ENCODE measurements around the gene SLIT1.

Gene SLIT1

DNA sequence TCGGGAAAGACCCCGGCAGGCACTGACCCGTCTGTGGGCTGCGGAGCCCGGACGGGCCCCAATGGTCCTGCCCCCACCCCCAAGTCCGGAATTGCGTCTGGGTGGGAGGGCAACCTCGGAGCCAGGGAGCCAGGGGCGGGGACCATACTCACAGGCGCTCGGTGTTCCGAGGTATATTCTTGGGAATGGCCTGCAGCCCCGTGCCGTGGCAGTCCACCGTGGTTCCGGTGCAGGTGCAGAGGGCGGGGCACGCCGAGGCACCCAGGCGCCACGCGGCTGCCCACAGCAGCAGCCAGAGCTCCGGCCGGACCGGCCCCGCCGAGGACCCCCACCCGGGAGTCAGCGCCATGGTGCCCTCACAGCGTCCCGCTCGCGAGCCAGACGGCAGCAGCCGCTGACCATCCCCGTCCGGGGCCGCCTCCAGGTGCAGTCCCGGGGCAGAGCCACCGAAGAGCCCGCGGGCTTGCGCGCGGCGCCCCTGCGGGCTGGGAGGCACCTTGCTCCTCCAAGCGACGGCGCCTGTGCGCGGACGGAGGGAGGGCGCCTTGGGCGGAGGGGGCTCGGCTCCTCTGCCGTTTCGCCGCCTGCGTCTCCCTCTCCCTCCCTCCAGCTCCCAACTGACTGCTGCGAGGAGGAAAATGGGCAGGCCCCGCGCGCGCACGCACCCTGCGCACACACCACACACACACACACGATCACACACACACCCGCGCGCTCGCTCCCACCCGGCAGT lies at the start of gene SLIT1:
TSS of gene SLIT1 (minus strand) at position 634 of the 733 bp plus-strand sequence. CDS start at position 349, 285 bp downstream.
- FAIRE-seq, result no peak

DNA sequence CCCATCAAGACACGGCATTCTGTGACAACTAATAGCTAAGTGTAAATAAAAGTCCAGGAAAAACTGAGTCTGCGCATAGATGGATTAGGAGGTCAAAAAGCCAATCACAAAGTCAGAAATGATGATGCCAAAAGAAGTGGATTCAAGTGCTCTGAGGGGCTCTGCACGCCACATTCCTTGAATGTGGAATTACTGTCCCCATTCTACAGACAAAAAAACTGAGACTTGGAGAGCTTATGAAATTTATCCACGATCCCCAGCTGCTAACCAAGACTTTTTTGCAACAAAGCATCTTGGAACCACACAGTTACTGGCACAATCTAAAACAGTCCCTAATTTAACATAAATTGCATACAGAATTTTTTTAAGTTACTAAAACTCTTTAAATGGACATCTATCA lies 49.6 kb upstream of the SLIT1 start:
- FAIRE-seq, result no peak

DNA sequence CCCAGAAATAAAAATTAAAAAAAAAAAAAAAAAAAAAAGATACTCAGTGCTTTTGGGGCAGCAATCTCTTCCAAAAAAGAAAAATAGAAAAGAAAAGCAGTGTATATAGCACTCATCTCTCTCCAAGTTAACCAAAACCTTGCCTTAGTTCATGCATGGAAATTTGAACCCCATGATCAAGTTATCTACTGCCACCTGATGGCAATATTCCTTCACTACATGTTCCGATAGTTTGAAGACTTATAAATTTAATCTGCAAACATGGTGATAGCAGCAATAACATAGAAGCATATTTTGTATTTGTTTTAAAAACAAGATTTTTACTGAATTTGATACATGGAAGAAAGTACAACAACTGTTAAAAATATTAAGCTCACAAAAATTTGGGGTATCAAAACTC lies 48.6 kb upstream of the SLIT1 start:
- FAIRE-seq, result peak; percentile 78

DNA sequence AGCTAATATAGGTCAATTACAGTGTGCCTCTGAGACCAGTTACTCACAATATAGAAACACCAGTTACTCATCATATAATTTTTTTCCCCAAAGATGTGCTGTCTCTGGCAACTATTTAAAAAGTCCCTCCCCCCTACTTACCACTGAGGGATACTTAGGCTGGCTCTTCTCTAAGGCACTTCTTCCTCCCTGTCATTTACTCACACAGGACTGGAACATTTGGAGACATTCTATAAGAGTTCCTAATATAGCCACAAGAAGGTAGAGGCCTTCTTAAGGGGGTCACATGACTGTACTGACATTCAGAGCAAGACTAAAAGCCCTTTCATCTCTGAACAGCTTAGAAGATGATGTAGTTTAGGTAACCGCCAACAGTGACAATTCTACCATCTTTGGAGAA lies 44.4 kb upstream of the SLIT1 start:
- no peak for FAIRE-seq

DNA sequence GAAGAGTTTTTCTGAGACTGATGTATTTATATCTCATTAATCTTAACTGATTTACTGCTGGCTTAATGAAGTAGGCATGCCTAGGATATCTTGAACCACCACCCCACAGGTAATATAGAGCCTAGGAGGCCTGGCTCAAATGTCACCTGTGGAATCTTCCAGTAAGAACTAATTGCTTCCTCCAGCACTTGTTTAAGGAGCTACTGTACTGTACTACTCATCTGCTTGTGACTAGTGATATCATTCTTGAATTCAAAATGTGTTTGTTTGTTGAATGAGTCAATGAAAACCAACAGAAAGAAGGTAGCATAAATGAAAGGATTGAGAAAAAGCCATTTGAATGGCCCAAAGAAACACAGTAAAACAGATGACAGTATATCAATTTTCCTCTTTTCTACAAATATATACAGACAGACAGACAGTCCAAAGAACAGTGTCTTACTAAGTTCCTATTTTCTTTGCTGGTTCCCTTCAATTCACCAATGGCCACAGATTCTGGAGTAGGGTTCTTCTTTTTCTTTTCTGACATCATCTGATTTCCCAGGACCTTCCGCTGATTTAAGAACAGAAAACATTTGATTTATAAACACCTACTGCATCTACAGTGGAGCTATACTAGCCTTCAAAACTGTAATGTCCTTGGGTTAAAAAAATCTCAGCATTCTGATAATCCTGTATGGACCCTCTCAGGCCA lies 43.7 kb upstream of the SLIT1 start:
- no peak for FAIRE-seq

DNA sequence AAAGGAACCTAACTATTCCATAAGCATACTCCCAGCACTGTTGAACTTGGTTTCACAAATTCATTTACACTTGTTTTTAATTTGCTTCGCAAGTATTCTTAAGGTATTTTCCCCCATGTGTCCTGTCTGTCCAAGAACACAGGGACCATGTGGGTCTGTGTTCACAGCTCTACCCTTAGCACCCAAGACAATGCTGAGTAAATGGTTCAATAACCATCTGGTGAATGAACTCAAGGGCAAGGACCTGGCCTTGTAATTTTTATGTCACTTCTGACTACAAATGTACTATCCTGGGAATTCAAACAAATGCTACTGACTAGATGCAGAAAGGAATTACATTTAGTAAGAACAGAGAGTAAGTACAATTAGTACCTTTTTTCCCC lies 43.0 kb upstream of the SLIT1 start:
- no peak for FAIRE-seq

DNA sequence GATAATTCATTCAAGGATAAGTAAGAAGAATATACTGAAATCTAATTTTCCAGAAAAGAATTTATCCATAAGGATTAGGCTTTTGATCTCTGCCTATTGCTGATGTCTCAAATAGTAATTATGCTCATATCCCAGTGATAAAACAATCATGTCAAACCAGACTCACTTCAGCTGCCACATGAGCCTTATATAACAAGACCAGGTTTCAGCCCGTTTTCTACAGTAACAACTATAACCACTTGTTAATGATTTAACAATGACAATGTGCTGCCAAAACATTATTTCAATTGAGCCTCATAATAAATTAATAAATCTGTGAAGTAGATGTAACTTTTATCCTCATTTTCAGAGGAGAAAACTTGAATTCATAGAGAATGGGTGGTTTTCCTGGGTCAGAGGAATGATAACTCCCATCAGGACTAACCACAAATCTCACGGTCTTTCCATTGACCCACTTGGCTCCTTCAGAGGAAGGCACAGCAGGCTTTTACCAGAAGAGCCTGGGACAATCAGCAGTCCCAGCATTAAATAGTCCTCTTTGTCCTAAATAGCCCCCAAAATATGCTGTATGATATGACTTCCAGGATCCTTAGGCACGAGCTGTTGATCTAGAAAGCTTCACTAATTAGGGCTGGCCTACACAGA lies 42.5 kb upstream of the SLIT1 start:
- FAIRE-seq, result no peak

DNA sequence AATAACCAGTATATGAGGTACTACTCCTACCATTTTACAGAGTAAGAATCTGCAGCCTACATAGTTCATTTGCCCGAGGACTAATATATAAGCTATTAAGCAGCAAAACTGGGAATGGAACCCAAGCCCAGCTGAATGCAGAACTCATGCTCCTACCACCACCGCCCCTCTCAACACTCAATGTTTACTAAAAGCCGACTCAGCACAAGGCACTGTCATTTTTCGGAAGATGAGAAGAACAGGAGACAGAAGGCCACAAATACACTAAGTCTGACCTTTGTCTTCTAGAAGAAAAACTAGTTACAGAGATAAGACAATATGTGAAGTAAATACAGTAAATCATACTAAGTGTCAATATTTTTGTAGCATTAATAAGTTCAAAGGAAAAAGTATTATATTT lies 40.6 kb upstream of the SLIT1 start:
- FAIRE-seq, result no peak

DNA sequence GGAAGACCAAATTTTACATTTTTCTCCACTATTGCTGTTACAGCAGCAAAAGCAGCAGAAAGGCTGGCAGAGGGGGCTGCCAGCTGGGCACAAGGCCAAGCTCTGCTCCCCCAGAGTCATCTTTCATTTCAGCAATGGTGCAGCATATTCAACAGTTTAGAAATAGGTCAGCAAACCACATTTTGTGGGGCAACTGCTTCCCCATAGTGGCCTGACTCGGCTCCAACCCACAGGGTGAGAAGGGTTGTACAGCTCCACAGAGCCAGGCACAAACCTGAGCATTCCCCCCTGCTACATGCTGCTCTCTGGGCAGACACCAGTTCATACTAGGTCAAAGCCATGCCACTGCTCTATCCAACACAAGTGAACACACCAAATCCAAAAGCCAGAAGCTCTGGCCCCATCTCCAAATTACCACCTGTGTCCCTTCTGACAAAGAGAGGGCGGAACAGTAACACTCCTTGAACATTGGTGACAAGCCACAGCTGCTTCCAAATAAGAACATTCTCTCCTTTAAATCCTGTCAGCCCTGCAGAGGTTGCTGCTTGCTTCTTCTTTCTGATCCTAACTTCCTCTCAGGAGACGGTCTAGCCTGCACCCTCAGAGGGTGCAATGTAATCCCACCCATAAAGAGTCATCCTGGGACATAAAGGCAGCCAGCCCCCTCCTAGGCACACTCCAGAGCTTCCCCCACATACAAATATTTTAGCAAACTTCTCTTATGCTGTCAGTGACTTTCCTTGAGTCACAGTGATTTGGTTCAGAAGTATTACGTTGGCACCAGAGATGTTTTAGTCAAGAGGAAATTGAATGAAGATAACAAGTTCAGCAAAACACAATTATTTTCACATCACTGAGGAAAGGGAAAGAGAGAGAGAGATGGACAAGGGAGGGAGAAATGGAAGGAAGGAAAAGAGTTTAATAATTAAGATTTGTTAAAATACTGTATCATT lies 39.0 kb upstream of the SLIT1 start:
- no peak for FAIRE-seq

DNA sequence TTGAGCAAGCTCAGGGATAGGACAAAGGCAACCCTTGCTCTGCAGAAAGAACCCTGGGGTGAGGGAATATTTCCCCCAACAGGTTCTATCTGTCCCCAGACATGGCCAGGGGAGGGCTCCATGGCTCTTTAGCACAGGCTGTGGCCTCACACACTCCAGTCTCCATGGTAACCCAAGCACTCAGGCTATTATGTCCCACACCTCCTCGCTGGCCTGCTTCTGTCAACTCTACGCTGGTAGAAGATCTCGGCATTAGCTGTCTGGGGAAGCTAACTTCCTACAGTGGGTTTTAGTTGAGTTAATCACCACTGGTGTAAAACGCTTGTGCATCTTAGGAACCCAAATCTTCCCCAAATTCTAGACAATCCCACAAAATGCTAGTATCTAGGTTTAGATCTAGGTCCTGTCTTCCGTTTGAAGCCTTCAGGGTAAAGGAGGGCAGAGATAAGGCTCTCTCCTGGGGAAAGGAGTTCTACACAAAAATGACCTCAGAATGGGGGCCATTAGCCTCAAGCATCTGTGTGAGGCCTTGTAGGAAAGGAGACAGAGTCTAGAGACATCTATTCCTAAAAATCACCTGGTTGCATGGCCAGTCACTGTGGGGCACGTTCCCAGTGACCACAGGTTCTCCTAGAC lies 36.7 kb upstream of the SLIT1 start:
- no peak for FAIRE-seq

DNA sequence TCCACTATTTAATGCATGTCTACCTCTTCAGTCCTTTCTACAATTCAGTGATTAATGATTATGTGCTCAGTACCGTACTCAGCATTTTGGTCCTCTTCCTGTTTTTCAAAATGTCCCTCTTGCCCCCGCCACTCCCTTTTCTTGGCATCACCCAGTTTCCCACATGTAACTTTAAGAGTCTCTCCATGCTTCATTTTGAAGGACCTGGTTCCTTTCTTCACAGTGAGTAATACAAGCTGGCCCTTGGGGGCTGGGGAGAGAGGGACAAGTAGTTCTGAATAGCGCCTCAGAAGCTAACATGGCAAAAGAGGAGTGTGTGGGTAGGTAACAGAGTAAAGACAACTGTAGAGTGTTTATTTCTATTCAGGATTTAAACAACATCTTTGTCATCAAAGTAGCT lies 34.6 kb upstream of the SLIT1 start:
- no peak for FAIRE-seq

DNA sequence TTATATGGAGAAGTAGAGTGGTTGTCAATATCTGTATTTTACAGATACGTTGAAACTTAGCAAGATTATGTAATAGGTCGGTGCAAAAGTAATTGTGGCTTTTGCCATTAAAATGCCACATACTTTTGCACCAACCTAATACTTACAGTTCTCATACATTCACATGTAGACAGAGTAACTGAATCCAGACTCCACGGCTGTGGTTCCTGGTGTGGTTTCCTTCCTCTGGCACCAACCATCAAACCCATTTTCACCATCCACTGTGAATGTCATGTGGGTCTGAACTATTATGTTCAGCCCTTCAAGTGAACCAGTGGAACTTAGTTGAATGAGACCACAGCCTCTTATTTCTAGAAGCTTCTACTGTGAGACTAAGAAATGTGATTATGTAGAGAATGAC lies 31.5 kb upstream of the SLIT1 start:
- FAIRE-seq, result no peak

DNA sequence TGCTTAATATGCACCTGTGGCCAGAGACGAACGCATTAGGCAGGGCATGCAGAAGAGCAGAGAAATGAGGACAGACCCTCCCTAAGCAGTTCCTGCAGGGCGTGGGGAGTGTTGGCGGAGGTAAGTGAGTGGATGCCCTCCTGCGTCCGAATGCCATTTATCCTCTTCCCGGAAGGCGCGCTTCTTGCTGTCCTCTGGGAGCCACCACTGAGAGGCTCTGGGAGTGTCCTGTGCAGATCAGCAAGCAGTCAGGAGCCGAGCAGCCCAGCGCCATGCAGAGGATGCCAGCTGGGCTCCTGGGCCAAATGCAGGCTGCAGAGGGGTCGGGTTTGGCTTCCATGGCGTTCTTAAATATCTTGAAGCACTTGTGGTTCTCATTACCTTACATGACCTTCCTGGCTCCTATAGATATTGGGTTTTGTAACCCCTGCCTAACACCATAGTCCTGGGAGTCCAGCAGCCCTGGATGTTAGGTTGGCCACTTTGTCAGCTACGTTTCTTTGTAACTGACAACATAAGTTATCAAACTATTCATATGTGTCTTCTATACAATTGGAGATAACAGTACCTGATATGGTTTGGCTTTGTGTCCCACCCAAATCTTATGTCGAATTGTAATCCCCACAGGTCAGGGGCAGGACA lies 30.0 kb upstream of the SLIT1 start:
- no peak for FAIRE-seq

DNA sequence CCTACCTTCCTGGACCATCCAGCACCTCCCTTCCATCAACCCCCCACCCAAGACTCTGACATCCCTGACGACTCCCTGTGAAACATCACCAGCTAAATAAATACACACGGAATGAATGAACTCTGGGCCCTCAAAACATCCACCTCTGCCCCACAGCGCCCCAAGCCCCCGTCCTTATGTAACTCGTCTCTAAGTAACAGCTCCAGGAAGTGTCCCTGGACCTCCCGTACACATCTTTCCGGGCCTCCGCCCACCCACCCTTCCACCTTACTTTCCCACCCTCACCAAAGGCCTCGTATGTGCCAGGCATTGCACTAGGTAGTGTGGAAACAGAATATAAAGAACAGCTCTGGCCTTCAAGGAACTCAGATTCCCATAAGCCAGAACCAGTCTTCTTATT lies 27.7 kb upstream of the SLIT1 start:
- FAIRE-seq, result no peak

DNA sequence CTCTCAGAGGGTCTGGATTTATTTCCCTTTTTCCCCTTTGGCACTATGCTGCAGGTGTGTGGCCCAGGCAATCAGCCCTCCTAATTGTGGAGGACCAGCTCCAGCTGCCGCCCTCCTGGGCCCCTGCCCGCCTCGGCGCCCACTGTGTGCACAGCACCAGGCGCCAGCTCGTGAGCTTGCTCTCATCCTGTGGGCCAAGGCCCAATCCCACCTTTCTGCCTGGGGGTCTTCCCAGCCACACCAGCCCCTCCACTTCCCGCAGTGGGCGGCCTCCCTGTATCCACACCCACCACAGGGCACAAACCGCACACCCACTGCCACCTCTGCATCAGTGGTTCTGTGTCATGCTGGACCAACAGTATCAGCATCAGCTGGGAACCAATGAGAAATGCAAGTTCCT lies 25.5 kb upstream of the SLIT1 start:
- no peak for FAIRE-seq

DNA sequence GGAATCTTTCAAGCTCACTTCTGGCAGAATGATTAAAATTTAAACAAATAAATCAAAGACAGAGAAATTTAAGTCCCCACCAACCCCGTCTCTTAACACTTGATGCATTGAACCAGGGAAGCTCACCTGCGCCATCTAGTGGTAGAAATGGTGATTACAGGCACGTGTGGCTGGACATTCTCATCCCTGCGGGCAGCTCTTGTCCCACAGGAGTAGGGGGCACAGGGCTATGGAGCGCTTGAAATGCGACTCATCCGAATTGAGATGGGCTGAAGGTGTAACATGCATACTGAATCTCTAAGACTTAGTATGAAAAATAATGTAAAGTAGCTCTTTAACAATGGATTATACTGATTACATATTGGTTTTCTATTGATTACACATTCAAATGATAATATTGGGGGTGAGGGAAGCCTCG lies 24.8 kb upstream of the SLIT1 start:
- FAIRE-seq, result no peak

DNA sequence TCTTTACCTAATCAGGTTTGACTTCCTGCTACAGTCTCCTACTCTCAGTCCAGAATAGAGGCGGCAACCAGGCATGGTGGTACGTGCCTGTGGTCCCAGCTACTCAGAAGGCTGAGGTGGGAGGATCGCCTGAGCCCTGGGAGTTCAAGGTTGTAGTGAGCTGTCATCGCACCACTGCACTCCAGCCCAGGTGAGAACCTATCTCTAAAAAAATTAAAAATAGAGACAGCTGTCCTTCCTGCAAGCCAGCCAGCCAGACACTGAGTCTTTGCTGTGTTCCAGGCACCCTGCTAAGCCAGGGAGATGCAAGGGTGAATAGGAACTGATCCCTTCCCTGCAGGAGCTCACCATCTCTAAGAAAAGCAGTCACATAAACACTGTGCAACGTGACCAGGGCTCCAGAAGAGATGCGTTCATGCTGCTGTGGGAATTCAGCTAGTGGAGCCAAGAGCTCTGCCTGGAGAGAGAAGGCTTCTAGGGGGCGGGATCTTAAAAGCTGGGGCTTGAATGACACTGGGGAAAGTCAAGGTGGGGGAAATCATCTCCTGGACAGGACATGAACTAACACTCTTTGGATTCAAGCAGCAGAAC lies 22.1 kb upstream of the SLIT1 start:
- FAIRE-seq, result no peak

DNA sequence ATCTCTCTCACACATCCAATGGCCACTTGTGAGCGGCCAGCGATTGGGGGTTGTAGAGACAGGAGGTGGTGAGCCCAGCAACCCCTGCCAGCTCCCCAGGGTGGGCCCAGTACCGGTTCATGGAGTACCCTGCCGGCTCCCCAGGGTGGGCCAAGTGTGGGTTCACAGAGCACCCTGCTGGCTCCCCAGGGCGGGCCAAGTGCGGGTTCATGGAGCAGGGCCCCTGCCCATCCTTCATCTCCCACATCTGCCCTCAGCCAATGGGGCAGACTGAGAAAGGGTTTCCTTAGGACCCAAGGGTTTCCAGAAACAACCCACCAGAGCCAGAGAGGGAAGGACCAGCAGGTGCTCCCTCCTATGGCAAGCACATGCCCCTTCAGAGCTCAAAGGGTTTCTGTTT lies 21.4 kb upstream of the SLIT1 start:
- no peak for FAIRE-seq

DNA sequence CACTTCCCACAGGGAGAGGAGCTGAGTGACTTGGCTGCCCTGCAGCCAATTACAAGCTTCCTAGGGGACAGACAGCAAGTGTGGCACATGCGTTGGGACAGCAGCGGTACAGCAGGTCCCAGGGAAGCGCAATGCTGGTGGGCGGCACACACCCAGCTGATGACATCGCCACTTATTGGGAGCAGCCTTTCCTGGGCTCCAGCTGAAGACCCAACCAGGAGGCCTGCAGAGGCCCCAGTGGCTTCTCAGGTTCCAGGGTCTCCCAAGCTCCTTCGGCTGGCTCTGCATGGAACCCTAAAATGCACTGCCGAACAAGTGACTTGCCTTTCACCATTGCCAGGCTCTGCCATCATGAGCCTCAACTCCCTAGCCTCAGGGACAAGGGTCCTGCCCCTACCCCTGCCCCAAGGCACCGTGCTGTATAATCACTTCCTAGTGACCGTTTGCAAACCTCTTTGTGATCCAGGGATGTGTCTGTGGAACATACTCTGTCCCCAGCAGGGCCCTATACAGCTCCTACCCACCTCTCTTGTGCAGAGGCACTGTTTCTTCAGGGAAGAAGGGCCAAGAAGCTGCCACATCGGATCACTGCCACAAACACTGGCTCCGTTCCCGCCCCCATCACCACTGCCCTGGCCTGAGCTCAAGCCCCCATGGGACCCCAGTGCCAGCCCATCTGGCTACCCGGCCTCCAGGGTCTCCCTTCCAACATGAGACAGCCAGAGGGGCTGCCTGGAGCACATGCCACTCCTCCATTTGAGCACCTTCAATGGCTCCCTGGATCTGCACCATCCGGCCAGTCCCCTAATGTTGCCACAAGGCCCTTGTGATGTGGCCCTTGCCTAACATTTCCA lies 19.3 kb upstream of the SLIT1 start:
- FAIRE-seq, result no peak

DNA sequence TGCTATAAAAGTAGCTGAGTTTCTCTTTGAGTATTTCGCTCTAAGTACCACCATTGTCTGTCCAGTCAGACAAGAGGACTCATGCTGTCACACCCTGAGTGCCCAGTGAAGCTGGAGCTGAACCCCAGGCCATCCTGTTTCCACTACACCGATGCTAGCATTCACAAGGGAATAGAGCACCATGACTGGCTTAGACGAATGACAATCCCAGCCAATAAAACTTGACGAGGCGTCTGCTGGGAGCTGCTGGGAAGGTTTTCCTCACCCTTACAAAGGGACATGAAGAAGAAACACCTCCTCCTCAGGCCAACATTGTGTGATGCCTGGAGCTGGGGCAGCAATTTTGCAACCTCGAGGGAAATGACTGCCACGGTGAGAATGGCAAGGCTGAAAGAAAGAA lies 17.5 kb upstream of the SLIT1 start:
- FAIRE-seq, result no peak

DNA sequence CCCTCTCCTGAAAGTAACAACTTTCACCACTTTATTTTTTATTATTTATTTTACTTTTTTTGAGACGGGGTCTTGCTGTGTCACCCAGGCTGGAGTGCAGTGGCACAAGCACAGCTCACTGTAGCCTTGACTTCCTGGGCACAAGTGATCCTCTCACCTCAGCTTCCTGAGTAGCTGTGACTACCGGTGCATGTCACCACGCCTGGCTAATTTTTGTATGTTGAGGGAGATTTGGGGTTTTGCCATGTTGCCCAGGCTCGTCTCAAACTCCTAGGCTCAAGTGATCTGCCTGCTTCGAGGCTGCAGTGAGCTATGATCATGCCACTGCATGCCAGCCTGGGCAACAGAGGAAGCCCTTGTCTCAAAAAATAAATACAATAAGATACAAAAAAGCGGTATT lies 14.9 kb upstream of the SLIT1 start:
- FAIRE-seq, result no peak

Data from endometrium (tissue), 2 donors.